Astrocyte (in vitro differentiated cells and primary cell): ENCODE data around the gene LRRC36.

ENCODE experiments used
- CTCF ChIP-seq: IDR thresholded peaks from 2 replicates; pipeline ENCODE4 v1.5.1; 2011; ENCODE audit warnings: low read depth, mild to moderate bottlenecking, inconsistent platforms, low read length, moderate library complexity; ENCODE audit not compliant: insufficient read depth
- EZH2 ChIP-seq: IDR thresholded peaks from 2 replicates; pipeline ENCODE4 v1.6.1; 2012; ENCODE audit warnings: mild to moderate bottlenecking, low read length, inconsistent platforms; ENCODE audit not compliant: insufficient read depth

- TF ChIP-seq CTCF: peak; percentile 68
- no peak for TF ChIP-seq EZH2
Observed at GRCh38 chr16:67428146-67428731, 101.6 kb downstream of the LRRC36 start.
